Adrenal gland (tissue), 12 donors: ENCODE data around the gene PDF. TPM values are rescaled to one million over a fixed set of nuclear protein-coding genes. Genes with fewer than 3 reads are reported as not detected.

Experiments used
- DNase-seq, 7 donors: peaks; one replicate each; pipeline ENCODE4 v3.0.0-alpha.2; 2019 to 2020
- H3K27ac ChIP-seq, 5 donors: fragments of 200-600 bp; sonication (generic) in 4 of 5; 1 replicate in 3 of 5; 2 replicates in 2 of 5; pipeline versions ENCODE4 v1.5.1 to v1.8.0; 2016 to 2020; ENCODE audit warnings: mild to moderate bottlenecking in 1 of 5
- H3K27me3 ChIP-seq: fragments of 200-600 bp; 2 replicates; pipeline ENCODE4 v1.8.0; 2021
- H3K36me3 ChIP-seq, 2 donors: fragments of 200-600 bp; replicated peaks in 1 of 2; 1 replicate in 1 of 2; 2 replicates in 1 of 2; pipeline versions ENCODE4 v1.5.1 to v1.8.0; 2018 to 2022
- H3K4me1 ChIP-seq, 2 donors: fragments of 200-600 bp; replicated peaks in 1 of 2; 1 replicate in 1 of 2; 2 replicates in 1 of 2; pipeline versions ENCODE4 v1.5.1 to v1.8.0; 2018 to 2021
- H3K4me3 ChIP-seq, 4 donors: fragments of 200-600 bp; sonication (generic) in 3 of 4; one replicate each; pipeline ENCODE4 v1.5.1; 2016 to 2018
- H3K9me3 ChIP-seq, 3 donors: fragments of 200-600 bp; sonication (generic) in 1 of 3; replicated peaks in 1 of 3; 1 replicate in 2 of 3; 2 replicates in 1 of 3; pipeline versions ENCODE4 v1.5.1 to v1.8.0; 2016 to 2021
- POLR2A ChIP-seq, 2 donors: fragments of 450-650 bp; IDR thresholded peaks; one replicate each; pipeline ENCODE4 v1.6.1; 2017; ENCODE audit warnings: antibody characterized with exemption in 2 of 2, mild to moderate bottlenecking in 2 of 2, moderate library complexity in 1 of 2
- WGBS, 4 donors: extraction: QIAGEN DNeasy Blood & Tissue Kit in 2 of 4; methylation state at CpG; one replicate each; pipeline versions ENCODE4 v1.1.5 to v1.1.7; 2013 to 2017; 5-methylcytosine and 5-hydroxymethylcytosine counted together
- intact Hi-C, 2 donors: fragments of 100-400 bp; cut with DNase I; formaldehyde crosslinking; loops; one replicate each; pipeline versions ENCODE4 v1.14.1 to v1.15.0; 2022 to 2023
- polyA plus RNA-seq, 3 donors: library from polyadenylated mRNA; stranded (reverse); fragments of 200-250 nt in 2 of 3; fragments of 350-450 nt in 1 of 3; fragmentation: Illumina TruSeq in 1 of 3; extraction: RNeasy Lipid Tissue Mini Kit (QIAGEN cat#74804) in 1 of 3; gene quantifications; one replicate each; pipeline ENCODE4 v1.2.3, GENCODE V29; 2013 to 2014
- total RNA-seq, 9 donors: library from RNA; depleted of rRNA in 4 of 9; stranded (reverse); fragments of >200 nt in 4 of 9; fragments of 120-200 nt in 1 of 9; fragmentation: NEBNext Ultra II Directional in 1 of 9; extraction: Animal tissue kit (Norgen Biotek cat#: 25700) in 1 of 9; gene quantifications; one replicate each; pipeline versions ENCODE4 v1.1.0 to v1.2.4, GENCODE V29; 2013 to 2023
- TF ChIP-seq, protein P1 (sequence below), 6 experiments: fragments of 450-650 bp in 4 of 6; fragments of 200-600 bp in 2 of 6; sonication (generic) in 1 of 6; IDR thresholded peaks; 1 replicate in 5 of 6; 2 replicates in 1 of 6; pipeline versions ENCODE4 v1.5.1 to v1.8.0; 2016 to 2021; ENCODE audit warnings: antibody characterized with exemption in 6 of 6, mild to moderate bottlenecking in 2 of 6, moderate library complexity in 1 of 6
- donor health status: healthy with polysubstance abuse.
- donor health status: Bipolar disorder and iron deficiency.
- donor health status: DM: yes; HTN: yes; CAD: no.
- donor health status: DM: no; HTN: no; CAD: no.
- donor health status: DM: no; HTN: no; CAD: no.
- donor health status: DM: yes; HTN: yes; CAD: no.

Gene PDF
- total and polyA plus RNA-seq, 12 donors, result 1.2 to 61.9 (median 17.6) TPM

DNA sequence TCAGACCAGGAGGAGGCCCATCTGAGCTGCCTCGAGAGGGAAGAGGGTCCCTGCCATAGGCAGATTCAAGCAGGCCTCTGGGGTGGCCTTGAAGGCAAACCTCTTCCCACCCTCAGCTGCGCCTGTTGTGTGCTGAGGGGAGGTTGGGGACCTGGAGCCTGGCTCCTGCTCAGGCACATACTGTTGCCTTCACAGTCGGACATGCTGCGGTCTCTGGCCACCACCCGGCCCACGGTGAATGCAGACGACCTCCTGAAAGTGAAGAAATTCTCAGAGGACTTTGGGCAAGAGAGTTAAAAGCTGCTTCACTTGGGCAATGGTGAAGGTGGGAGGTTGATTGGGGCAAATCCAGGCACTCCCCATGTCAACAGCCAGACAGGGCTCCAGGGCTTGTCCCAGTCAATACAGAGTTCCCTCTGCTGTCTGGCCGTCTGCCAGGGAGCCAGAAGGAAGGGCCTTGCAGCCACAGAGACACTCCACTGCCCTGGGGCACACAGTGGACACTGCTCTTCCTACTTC lies 6.3 kb downstream of the PDF start:
- peaks cover 0 to 89% of the 10 kb centered on the region in 2 donors for H3K36me3 ChIP-seq
- H3K4me1 ChIP-seq, result peaks cover 9 to 42% of the 10 kb centered on the region in 2 donors
- no peaks in the 10 kb centered on the region for H3K9me3 ChIP-seq
- H3K4me3 ChIP-seq, result no peak overlapping the region
- no peak for TF ChIP-seq POLR2A (IDR thresholded peaks at IDR 0.05)
- TF ChIP-seq, protein P1, sequence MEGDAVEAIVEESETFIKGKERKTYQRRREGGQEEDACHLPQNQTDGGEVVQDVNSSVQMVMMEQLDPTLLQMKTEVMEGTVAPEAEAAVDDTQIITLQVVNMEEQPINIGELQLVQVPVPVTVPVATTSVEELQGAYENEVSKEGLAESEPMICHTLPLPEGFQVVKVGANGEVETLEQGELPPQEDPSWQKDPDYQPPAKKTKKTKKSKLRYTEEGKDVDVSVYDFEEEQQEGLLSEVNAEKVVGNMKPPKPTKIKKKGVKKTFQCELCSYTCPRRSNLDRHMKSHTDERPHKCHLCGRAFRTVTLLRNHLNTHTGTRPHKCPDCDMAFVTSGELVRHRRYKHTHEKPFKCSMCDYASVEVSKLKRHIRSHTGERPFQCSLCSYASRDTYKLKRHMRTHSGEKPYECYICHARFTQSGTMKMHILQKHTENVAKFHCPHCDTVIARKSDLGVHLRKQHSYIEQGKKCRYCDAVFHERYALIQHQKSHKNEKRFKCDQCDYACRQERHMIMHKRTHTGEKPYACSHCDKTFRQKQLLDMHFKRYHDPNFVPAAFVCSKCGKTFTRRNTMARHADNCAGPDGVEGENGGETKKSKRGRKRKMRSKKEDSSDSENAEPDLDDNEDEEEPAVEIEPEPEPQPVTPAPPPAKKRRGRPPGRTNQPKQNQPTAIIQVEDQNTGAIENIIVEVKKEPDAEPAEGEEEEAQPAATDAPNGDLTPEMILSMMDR (IDR thresholded peaks at IDR 0.05), result no peak
- peak overlapping the region in 1 of 5 donors; percentile 29 for H3K27ac ChIP-seq
- peak in 6 of 7 donors; percentile 63 to 79 (median 74) for DNase-seq
- intact Hi-C loops, result no loop called here
- no peaks in the 10 kb centered on the region for H3K27me3 ChIP-seq
- WGBS, 4 donors, result 66 to 77% (median 73%) methylated on average over 8 of the region's 8 CpGs

DNA sequence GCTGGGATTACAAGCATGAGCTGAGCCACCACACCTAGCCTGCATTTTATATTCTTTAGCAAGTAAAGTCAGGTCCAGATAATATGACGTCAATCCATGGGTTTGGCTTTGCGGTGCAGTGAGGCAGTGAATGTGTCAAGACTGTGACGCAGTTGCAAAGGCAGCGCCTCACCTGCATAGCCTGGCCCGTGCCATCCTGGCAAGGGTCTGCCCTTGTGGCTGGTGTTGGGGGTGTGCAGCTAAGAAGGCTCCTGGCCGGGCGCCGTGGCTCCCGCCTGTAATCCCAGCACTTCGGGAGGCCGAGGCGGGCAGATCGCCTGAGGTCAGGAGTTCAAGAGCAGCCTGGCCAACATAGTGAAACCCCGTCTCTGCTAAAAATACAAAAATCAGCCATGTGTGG lies 7.0 kb downstream of the PDF start:
- H3K4me1 ChIP-seq, result peaks cover 4 to 36% of the 10 kb centered on the region in 2 donors
- 88 to 100% (median 90%) methylated on average over 1 to 14 of the region's 14 CpGs for WGBS, 4 donors
- H3K9me3 ChIP-seq, result no peaks in the 10 kb centered on the region
- H3K27ac ChIP-seq, result no peak overlapping the region
- H3K4me3 ChIP-seq, result no peak overlapping the region
- intact Hi-C loops, result no loop called here
- peaks cover 0 to 91% of the 10 kb centered on the region in 2 donors for H3K36me3 ChIP-seq
- DNase-seq, result peak in 1 of 7 donors; percentile 52
- H3K27me3 ChIP-seq, result no peaks in the 10 kb centered on the region
- no peak for TF ChIP-seq POLR2A (IDR thresholded peaks at IDR 0.05)
- TF ChIP-seq, protein P1 (IDR thresholded peaks at IDR 0.05), result no peak

- H3K27ac ChIP-seq, result no peak overlapping the region
- H3K27me3 ChIP-seq, result no peaks in the 10 kb centered on the region
- no peak for DNase-seq
- 84 to 96% (median 86%) methylated on average over 6 to 7 of the region's 7 CpGs for WGBS, 4 donors
- peaks cover 0 to 94% of the 10 kb centered on the region in 2 donors for H3K36me3 ChIP-seq
- intact Hi-C loops, result no loop called here
- no peaks in the 10 kb centered on the region for H3K9me3 ChIP-seq
- no peak overlapping the region for H3K4me3 ChIP-seq
- TF ChIP-seq POLR2A (IDR thresholded peaks at IDR 0.05), result no peak
- TF ChIP-seq, protein P1 (IDR thresholded peaks at IDR 0.05), result no peak
- peaks cover 0 to 25% of the 10 kb centered on the region in 2 donors for H3K4me1 ChIP-seq
These were observed 8.0 kb downstream of the PDF start for GRCh38 chr16:69322343-69322742.

DNA sequence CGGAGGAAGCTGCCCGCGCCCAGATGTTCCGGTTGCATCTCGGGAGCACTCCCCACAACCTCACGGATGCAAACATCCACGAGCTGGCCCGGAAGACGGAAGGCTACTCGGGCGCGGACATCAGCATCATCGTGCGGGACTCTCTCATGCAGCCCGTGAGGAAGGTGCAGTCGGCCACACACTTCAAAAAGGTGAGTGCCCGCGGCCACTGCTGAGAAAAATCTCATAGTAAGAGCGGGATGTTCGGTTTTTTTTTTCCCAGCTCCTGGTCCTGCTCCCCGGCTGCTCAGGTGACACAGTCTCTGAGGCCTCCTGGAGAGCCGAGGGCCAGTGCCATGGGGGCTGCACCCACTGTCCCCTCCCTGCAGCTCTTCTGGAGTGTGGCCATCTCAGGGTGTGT lies 9.3 kb downstream of the PDF start:
- TF ChIP-seq POLR2A (IDR thresholded peaks at IDR 0.05), result no peak
- TF ChIP-seq, protein P1 (IDR thresholded peaks at IDR 0.05), result no peak
- no peaks in the 10 kb centered on the region for H3K27me3 ChIP-seq
- 93 to 95% (median 94%) methylated on average over 12 to 22 of the region's 22 CpGs for WGBS, 4 donors
- peaks cover 0 to 16% of the 10 kb centered on the region in 2 donors for H3K4me1 ChIP-seq
- H3K36me3 ChIP-seq, result peaks cover 0 to 98% of the 10 kb centered on the region in 2 donors
- no peak for DNase-seq
- no peak overlapping the region for H3K27ac ChIP-seq
- intact Hi-C loops, result no loop called here
- no peaks in the 10 kb centered on the region for H3K9me3 ChIP-seq
- no peak overlapping the region for H3K4me3 ChIP-seq
